22Rv1 (cell line): ENCODE results near the gene LRRC36.

Experiments
- ZFX ChIP-seq: fragments of 450-650 bp; IDR thresholded peaks from 2 replicates; pipeline ENCODE4 v1.6.1; 2017; ENCODE audit warnings: antibody characterized with exemption, borderline replicate concordance
- TF ChIP-seq, protein P1 (sequence below): fragments of 450-650 bp; IDR thresholded peaks from 2 replicates; pipeline ENCODE4 v1.5.1; 2017; ENCODE audit warnings: mild to moderate bottlenecking

DNA sequence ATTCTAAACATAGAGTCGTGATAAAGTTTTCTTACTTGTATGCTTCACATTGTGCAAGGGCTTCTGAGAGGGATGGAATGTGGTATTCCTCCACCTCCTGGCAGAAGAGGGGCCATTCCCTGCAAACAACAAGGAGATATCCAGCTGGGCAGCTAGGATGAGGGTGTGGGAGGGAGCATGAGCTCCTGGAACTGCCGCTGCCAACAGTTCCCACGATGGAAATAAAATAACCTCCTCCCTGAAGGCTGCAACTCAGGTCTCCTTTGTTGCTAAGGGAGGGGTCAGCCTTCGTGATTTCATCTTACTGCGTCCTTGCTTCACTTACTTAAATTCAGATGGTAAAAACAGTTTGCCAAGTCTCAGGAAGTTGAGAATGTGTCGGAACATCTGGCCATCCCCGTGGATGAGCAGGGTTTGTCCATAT is 31.7 kb upstream of the LRRC36 start:
- TF ChIP-seq, protein P1, sequence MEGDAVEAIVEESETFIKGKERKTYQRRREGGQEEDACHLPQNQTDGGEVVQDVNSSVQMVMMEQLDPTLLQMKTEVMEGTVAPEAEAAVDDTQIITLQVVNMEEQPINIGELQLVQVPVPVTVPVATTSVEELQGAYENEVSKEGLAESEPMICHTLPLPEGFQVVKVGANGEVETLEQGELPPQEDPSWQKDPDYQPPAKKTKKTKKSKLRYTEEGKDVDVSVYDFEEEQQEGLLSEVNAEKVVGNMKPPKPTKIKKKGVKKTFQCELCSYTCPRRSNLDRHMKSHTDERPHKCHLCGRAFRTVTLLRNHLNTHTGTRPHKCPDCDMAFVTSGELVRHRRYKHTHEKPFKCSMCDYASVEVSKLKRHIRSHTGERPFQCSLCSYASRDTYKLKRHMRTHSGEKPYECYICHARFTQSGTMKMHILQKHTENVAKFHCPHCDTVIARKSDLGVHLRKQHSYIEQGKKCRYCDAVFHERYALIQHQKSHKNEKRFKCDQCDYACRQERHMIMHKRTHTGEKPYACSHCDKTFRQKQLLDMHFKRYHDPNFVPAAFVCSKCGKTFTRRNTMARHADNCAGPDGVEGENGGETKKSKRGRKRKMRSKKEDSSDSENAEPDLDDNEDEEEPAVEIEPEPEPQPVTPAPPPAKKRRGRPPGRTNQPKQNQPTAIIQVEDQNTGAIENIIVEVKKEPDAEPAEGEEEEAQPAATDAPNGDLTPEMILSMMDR: no peak
- no peak for TF ChIP-seq ZFX
